ENCODE results near the gene MSH3. TPM values are rescaled to one million over a fixed set of nuclear protein-coding genes. Genes with fewer than 3 reads are reported as not detected.
A peak's percentile ranks its signal among the peaks of the same experiment; 100 is the strongest.

MSH3 gene
- total and polyA plus RNA-seq, 5 donors from 2014 or later: 11.2 to 17.3 (median 13.3) TPM

DNA sequence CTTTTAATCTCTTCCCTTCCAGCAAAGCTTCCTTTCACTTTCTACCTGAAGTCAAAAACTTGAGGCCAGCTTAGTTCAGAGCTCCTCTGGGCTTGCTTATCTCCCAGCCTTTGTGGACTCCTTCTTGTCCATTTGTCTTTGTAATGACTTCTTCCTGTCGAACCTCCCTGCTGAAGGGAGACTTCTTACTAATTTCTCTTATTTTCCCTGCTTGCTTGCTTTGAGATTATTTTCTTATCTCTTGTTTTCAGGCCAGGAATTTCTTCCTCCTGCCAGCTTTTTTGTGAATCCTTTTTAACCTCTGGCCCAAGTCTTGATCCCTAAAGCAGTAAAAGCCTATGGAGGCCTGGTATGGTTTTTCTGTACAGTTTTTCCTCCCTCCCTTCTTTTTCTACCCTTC lies 47.1 kb downstream of the MSH3 start:
- peaks cover 4% of the 10 kb centered on the region for H3K4me1 ChIP-seq (ENCODE audit: control insufficient read depth, insufficient read depth, low read length, poor library complexity, severe bottlenecking)
- no peak overlapping the region for H3K4me3 ChIP-seq (ENCODE audit: low read depth, low read length)
- no peak overlapping the region for H3K27ac ChIP-seq (ENCODE audit: insufficient read depth, low read length, poor library complexity, severe bottlenecking)
- Mint-ChIP-seq H3K27me3 (no peaks in the 10 kb centered on the region), H3K9me3 (peaks cover 0 to 2% (median 0%) of the 10 kb centered on the region in 7 donors), H3K27ac (peak overlapping the region in 2 of 3 donors; percentile 7 to 22), H3K4me3 (no peak overlapping the region), H3K36me3 (peaks cover 30% of the 10 kb centered on the region), H3K4me1 (peaks cover 4 to 20% (median 15%) of the 10 kb centered on the region in 4 donors)
- DNase-seq (no peak), ATAC-seq (ENCODE audit: low read depth in 2 of 2) (no peak)
- no peaks in the 10 kb centered on the region for H3K27me3 ChIP-seq (ENCODE audit: control insufficient read depth, insufficient read depth, low read length)
- no peaks in the 10 kb centered on the region for H3K9me3 ChIP-seq (ENCODE audit: control insufficient read depth in 2 of 2, low read length in 2 of 2)
- H3K36me3 ChIP-seq (ENCODE audit: control insufficient read depth, insufficient read depth, low read length): peaks cover 6% of the 10 kb centered on the region

DNA sequence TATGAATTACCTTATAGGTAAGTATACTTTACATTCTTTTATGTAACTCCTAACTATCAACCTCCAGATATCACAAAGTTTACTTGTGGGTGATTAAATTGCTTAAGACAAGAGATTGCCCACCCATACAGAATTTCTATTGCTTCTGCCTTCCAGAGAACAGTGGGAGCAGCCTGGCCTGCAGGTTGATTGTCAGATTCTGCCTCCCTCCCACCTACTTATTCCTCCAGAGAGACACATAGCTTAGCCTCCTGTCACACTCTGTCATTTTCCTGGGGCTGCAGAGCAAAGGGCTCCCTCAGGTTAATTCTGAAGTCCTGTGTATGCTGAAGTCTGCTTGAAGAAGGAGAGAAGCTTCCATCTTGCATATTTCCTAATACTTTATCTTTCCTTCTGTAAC lies 48.8 kb downstream of the MSH3 start:
- Histone ChIP-seq H3K9me3 (ENCODE audit: control insufficient read depth in 2 of 2, low read length in 2 of 2) (no peaks in the 10 kb centered on the region), H3K4me3 (ENCODE audit: low read depth, low read length) (no peak overlapping the region), H3K27me3 (ENCODE audit: control insufficient read depth, insufficient read depth, low read length) (no peaks in the 10 kb centered on the region), H3K36me3 (ENCODE audit: control insufficient read depth, insufficient read depth, low read length) (peaks cover 12% of the 10 kb centered on the region), H3K4me1 (ENCODE audit: control insufficient read depth, insufficient read depth, low read length, poor library complexity, severe bottlenecking) (peaks cover 4% of the 10 kb centered on the region), H3K27ac (ENCODE audit: insufficient read depth, low read length, poor library complexity, severe bottlenecking) (no peak overlapping the region)
- Mint-ChIP-seq H3K27me3 (no peaks in the 10 kb centered on the region), H3K9me3 (peaks cover 0 to under 1% (median 0%) of the 10 kb centered on the region in 7 donors), H3K4me3 (no peak overlapping the region), H3K36me3 (peaks cover 32% of the 10 kb centered on the region), H3K4me1 (peaks cover 1 to 20% (median 15%) of the 10 kb centered on the region in 4 donors), H3K27ac (peak overlapping the region in 2 of 3 donors; percentile 53 to 56)
- ATAC-seq (ENCODE audit: low read depth in 2 of 2) (no peak), DNase-seq (no peak)

DNA sequence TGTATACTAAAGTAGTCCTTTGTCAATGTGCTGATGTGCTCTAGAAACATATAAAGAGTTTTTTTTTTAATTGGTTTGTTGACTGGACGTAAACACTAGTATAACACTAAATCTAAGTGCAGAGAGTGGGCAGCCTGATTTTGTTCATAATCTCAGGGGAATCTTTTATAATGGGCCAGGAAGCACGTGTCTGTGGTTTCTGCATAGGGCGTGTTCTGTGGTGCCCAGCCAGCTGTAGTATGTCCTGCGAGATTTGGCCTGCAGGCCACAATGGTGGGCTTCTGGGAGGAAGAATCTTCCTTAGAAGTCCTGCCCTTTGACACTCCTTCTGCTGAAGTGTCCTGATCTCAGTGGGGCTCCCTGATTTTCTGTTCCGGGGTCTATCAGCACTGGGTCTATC lies 49.3 kb downstream of the MSH3 start:
- Mint-ChIP-seq H3K36me3 (peaks cover 30% of the 10 kb centered on the region), H3K9me3 (no peaks in the 10 kb centered on the region), H3K27ac (peak overlapping the region in 1 of 3 donors; percentile 53), H3K4me1 (peaks cover 0 to 20% (median 15%) of the 10 kb centered on the region in 4 donors), H3K4me3 (no peak overlapping the region), H3K27me3 (no peaks in the 10 kb centered on the region)
- DNase-seq (no peak), ATAC-seq (ENCODE audit: low read depth in 2 of 2) (no peak)
- H3K4me3 ChIP-seq (ENCODE audit: low read depth, low read length): no peak overlapping the region
- H3K27ac ChIP-seq (ENCODE audit: insufficient read depth, low read length, poor library complexity, severe bottlenecking): no peak overlapping the region
- peaks cover 15% of the 10 kb centered on the region for H3K36me3 ChIP-seq (ENCODE audit: control insufficient read depth, insufficient read depth, low read length)
- H3K9me3 ChIP-seq (ENCODE audit: control insufficient read depth in 2 of 2, low read length in 2 of 2): no peaks in the 10 kb centered on the region
- H3K4me1 ChIP-seq (ENCODE audit: control insufficient read depth, insufficient read depth, low read length, poor library complexity, severe bottlenecking): peaks cover 4% of the 10 kb centered on the region
- no peaks in the 10 kb centered on the region for H3K27me3 ChIP-seq (ENCODE audit: control insufficient read depth, insufficient read depth, low read length)

DNA sequence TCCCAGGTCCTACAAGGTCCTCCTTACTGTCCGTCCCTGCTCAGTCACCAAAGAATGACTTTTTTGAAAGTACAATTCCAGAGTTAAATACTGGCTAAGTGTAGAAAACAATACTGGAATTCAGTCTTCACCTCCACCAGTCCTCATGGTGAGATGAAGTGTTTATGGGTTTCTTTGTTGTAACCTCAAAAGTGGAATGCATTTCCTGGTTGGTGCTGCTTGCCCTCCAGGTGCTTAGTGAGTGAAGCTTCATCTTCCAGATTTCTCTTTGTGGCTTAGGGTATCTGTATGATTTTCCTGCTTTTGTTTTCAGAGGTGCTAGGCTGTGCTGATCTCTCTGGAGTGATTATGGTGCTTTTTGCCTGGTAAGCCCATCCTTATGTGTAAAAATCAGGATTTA lies 49.8 kb downstream of the MSH3 start:
- Mint-ChIP-seq H3K27me3 (no peaks in the 10 kb centered on the region), H3K27ac (peak overlapping the region in 1 of 3 donors; percentile 53), H3K4me1 (peaks cover 0 to 20% (median 15%) of the 10 kb centered on the region in 4 donors), H3K9me3 (no peaks in the 10 kb centered on the region), H3K36me3 (peaks cover 30% of the 10 kb centered on the region), H3K4me3 (no peak overlapping the region)
- Histone ChIP-seq H3K9me3 (ENCODE audit: control insufficient read depth in 2 of 2, low read length in 2 of 2) (no peaks in the 10 kb centered on the region), H3K27ac (ENCODE audit: insufficient read depth, low read length, poor library complexity, severe bottlenecking) (no peak overlapping the region), H3K4me3 (ENCODE audit: low read depth, low read length) (no peak overlapping the region), H3K27me3 (ENCODE audit: control insufficient read depth, insufficient read depth, low read length) (no peaks in the 10 kb centered on the region), H3K36me3 (ENCODE audit: control insufficient read depth, insufficient read depth, low read length) (peaks cover 15% of the 10 kb centered on the region), H3K4me1 (ENCODE audit: control insufficient read depth, insufficient read depth, low read length, poor library complexity, severe bottlenecking) (peaks cover 4% of the 10 kb centered on the region)
- DNase-seq: no peak
- no peak for ATAC-seq (ENCODE audit: low read depth in 2 of 2)

DNA sequence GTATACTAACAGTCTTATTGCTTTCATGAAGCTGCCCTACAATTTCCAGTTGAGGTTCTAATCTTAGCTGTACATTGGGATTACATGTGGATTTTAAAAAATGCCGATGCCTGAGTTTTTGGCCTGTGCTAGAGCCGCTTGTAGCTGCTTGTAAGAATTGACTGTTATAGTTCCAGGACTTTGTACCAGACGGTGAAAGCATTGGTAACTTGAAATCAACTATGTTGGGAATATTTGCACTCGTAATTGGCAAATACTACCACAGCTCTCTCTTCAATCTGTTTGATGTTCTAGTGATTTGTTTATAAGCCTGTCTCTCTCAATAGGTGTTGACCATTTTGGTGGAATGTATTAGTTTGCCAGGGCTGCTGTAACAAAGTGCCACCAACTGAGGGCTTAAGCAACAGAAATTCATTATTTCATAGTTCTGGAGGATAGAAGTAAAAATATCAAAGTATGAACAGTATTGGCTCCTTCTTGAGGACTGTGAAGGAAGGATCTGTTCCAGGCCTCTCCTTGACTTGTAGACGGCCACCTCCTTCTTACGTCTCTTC lies 50.8 kb downstream of the MSH3 start:
- H3K36me3 ChIP-seq (ENCODE audit: control insufficient read depth, insufficient read depth, low read length): peaks cover 15% of the 10 kb centered on the region
- Mint-ChIP-seq H3K27ac (peak overlapping the region in 1 of 3 donors; percentile 53), H3K36me3 (peaks cover 35% of the 10 kb centered on the region), H3K4me1 (peaks cover 6 to 23% (median 17%) of the 10 kb centered on the region in 4 donors), H3K9me3 (no peaks in the 10 kb centered on the region), H3K4me3 (no peak overlapping the region), H3K27me3 (no peaks in the 10 kb centered on the region)
- no peaks in the 10 kb centered on the region for H3K27me3 ChIP-seq (ENCODE audit: control insufficient read depth, insufficient read depth, low read length)
- H3K27ac ChIP-seq (ENCODE audit: insufficient read depth, low read length, poor library complexity, severe bottlenecking): no peak overlapping the region
- peaks cover 4% of the 10 kb centered on the region for H3K4me1 ChIP-seq (ENCODE audit: control insufficient read depth, insufficient read depth, low read length, poor library complexity, severe bottlenecking)
- no peak for DNase-seq
- no peak for ATAC-seq (ENCODE audit: low read depth in 2 of 2)
- H3K4me3 ChIP-seq (ENCODE audit: low read depth, low read length): no peak overlapping the region
- H3K9me3 ChIP-seq (ENCODE audit: control insufficient read depth in 2 of 2, low read length in 2 of 2): no peaks in the 10 kb centered on the region

DNA sequence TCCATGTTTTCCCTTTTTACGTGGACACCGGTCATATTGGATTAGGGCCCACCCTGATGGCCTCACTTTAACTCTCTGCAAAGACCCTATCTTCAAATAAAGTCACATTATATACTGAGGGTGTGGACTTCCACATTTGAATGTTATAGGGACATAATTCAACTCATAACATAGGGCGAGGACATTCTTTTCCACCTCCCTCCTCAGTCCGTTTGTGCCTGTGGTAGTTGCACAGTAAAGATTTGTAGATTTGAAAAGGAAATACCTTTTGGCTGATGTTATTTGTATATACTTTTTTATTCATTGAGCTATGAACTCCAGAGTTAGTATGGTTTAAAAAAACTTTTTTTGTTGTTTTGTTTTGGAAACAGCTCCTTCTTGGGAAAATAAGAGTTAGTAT lies 51.3 kb downstream of the MSH3 start:
- peaks cover 39% of the 10 kb centered on the region for H3K36me3 Mint-ChIP-seq
- no peak for ATAC-seq (ENCODE audit: low read depth in 2 of 2)

DNA sequence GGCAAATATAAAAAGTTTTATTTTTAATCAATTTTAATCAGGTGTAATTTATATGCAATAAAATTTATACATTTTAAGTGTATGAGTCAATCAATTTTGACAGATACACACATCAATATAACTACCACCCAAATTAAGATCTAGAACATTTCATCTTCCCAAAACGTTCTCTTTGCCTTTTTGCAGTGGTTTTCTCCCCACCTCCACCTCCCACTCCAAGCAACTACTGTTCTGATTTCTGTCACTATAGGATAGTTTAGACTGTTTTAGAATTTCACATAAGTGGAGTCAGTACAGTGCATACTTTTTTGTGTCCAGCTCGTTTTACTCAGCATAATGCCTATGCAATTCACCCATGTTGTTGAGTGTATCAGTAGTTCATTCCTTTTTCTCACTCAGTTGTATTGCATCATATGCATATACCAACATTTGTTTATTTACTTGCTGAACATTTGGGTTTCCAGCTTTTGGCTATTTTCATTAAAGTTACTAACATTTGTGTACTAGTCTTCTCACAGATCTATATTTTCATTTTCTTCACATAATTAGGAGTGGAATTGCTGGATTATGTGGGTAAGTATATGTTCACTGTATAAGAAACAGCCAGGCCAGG lies 52.5 kb downstream of the MSH3 start:
- no peak for ATAC-seq (ENCODE audit: low read depth in 2 of 2)
- H3K36me3 Mint-ChIP-seq: peaks cover 36% of the 10 kb centered on the region

More for the DNA sequence above, 51.3 kb downstream of the MSH3 start:
- Histone ChIP-seq H3K4me1 (ENCODE audit: control insufficient read depth, insufficient read depth, low read length, poor library complexity, severe bottlenecking) (peaks cover 4% of the 10 kb centered on the region), H3K27me3 (ENCODE audit: control insufficient read depth, insufficient read depth, low read length) (no peaks in the 10 kb centered on the region), H3K9me3 (ENCODE audit: control insufficient read depth in 2 of 2, low read length in 2 of 2) (no peaks in the 10 kb centered on the region), H3K4me3 (ENCODE audit: low read depth, low read length) (no peak overlapping the region), H3K27ac (ENCODE audit: insufficient read depth, low read length, poor library complexity, severe bottlenecking) (no peak overlapping the region), H3K36me3 (ENCODE audit: control insufficient read depth, insufficient read depth, low read length) (peaks cover 15% of the 10 kb centered on the region)
- H3K9me3 Mint-ChIP-seq: no peaks in the 10 kb centered on the region
- peak overlapping the region in 1 of 3 donors; percentile 53 for H3K27ac Mint-ChIP-seq
- no peaks in the 10 kb centered on the region for H3K27me3 Mint-ChIP-seq
- no peak overlapping the region for H3K4me3 Mint-ChIP-seq
- DNase-seq: no peak
- H3K4me1 Mint-ChIP-seq: peaks cover 6 to 27% (median 20%) of the 10 kb centered on the region in 4 donors

DNA sequence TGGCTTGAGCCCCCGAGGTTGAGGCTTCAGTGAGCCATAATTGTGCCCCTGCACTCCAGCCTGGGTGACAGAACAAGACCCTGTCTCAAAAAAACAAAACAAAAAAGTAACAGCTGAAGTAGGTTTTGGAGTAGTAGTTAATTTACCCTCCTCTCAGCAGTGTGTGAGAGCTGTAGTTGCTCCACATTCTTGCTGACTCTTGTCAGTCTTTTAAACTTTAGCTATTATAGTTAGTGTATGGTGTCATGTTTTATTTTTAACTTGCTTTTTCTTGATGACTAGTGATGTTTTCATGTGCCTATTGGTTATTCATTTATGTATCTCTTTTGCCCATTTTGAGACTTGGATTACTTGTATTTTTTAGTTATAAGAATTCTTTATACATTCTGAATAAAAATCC lies 53.2 kb downstream of the MSH3 start:
- Histone ChIP-seq H3K27ac (ENCODE audit: insufficient read depth, low read length, poor library complexity, severe bottlenecking) (no peak overlapping the region), H3K4me3 (ENCODE audit: low read depth, low read length) (no peak overlapping the region), H3K36me3 (ENCODE audit: control insufficient read depth, insufficient read depth, low read length) (peaks cover 13% of the 10 kb centered on the region), H3K9me3 (ENCODE audit: control insufficient read depth in 2 of 2, low read length in 2 of 2) (no peaks in the 10 kb centered on the region), H3K27me3 (ENCODE audit: control insufficient read depth, insufficient read depth, low read length) (no peaks in the 10 kb centered on the region), H3K4me1 (ENCODE audit: control insufficient read depth, insufficient read depth, low read length, poor library complexity, severe bottlenecking) (peaks cover 4% of the 10 kb centered on the region)
- H3K36me3 Mint-ChIP-seq: peaks cover 33% of the 10 kb centered on the region
- H3K27ac Mint-ChIP-seq: no peak overlapping the region
- DNase-seq: no peak
- no peaks in the 10 kb centered on the region for H3K9me3 Mint-ChIP-seq
- H3K27me3 Mint-ChIP-seq: no peaks in the 10 kb centered on the region
- H3K4me1 Mint-ChIP-seq: peaks cover 13 to 28% (median 24%) of the 10 kb centered on the region in 4 donors
- ATAC-seq (ENCODE audit: low read depth in 2 of 2): no peak
- no peak overlapping the region for H3K4me3 Mint-ChIP-seq

More for the DNA sequence above, 52.5 kb downstream of the MSH3 start:
- H3K27ac ChIP-seq (ENCODE audit: insufficient read depth, low read length, poor library complexity, severe bottlenecking): no peak overlapping the region
- Mint-ChIP-seq H3K4me1 (peaks cover 6 to 28% (median 24%) of the 10 kb centered on the region in 4 donors), H3K4me3 (no peak overlapping the region), H3K27ac (peak overlapping the region in 1 of 3 donors; percentile 25), H3K9me3 (no peaks in the 10 kb centered on the region), H3K27me3 (no peaks in the 10 kb centered on the region)
- H3K4me3 ChIP-seq (ENCODE audit: low read depth, low read length): no peak overlapping the region
- no peak for DNase-seq
- H3K9me3 ChIP-seq (ENCODE audit: control insufficient read depth in 2 of 2, low read length in 2 of 2): no peaks in the 10 kb centered on the region
- no peaks in the 10 kb centered on the region for H3K27me3 ChIP-seq (ENCODE audit: control insufficient read depth, insufficient read depth, low read length)
- H3K4me1 ChIP-seq (ENCODE audit: control insufficient read depth, insufficient read depth, low read length, poor library complexity, severe bottlenecking): peaks cover 4% of the 10 kb centered on the region
- peaks cover 13% of the 10 kb centered on the region for H3K36me3 ChIP-seq (ENCODE audit: control insufficient read depth, insufficient read depth, low read length)
